ENCODE data around the gene MPL. TPM values are rescaled to one million over a fixed set of nuclear protein-coding genes. Genes with fewer than 3 reads are reported as not detected.

MPL gene
- total RNA-seq, 1 donor from 2014 or later = not detected

DNA sequence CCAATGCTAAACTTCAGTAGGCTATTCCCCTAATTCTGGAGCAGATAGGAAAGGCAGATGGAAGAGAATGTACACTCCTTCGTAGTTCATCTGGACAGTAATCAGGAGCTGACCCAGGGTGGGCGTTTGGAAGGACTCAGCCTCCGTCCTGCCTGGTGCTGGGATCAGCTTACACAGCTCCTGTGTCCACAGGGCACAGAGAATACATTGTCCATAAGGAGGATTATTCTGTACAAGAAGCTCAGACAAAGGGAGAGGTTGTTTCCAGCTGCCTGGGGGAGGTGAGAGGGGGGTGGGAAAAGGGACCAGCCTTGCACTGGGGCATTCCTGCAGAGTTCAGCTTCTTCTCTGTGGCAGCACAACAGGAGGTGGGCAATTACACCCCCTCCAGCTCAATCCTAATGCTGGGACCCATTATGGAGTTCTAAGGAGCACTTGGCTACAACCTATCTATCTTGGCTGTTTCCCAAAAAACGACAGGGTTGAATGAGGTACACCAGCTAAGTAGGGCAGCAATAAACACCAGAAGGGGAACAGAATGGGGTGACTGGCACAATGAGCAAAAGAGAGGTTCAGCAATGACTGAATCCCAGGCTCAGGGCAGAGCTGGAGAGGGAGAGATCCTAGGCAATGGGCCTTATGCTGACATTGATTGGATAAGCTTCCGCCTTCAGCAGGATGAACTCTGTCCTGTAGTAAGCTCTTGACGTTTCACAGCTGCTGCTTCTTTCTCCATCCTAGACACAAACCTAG lies 44.6 kb downstream of the MPL start:
- TF ChIP-seq, protein P1, sequence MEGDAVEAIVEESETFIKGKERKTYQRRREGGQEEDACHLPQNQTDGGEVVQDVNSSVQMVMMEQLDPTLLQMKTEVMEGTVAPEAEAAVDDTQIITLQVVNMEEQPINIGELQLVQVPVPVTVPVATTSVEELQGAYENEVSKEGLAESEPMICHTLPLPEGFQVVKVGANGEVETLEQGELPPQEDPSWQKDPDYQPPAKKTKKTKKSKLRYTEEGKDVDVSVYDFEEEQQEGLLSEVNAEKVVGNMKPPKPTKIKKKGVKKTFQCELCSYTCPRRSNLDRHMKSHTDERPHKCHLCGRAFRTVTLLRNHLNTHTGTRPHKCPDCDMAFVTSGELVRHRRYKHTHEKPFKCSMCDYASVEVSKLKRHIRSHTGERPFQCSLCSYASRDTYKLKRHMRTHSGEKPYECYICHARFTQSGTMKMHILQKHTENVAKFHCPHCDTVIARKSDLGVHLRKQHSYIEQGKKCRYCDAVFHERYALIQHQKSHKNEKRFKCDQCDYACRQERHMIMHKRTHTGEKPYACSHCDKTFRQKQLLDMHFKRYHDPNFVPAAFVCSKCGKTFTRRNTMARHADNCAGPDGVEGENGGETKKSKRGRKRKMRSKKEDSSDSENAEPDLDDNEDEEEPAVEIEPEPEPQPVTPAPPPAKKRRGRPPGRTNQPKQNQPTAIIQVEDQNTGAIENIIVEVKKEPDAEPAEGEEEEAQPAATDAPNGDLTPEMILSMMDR (conservative IDR thresholded peaks at IDR 0.05; ENCODE audit: low read depth, low read length) = no peak
- DNase-seq (ENCODE audit: low read depth) = no peak
- no peak overlapping the region for H3K4me3 ChIP-seq (ENCODE audit: low read depth, low read length)

DNA sequence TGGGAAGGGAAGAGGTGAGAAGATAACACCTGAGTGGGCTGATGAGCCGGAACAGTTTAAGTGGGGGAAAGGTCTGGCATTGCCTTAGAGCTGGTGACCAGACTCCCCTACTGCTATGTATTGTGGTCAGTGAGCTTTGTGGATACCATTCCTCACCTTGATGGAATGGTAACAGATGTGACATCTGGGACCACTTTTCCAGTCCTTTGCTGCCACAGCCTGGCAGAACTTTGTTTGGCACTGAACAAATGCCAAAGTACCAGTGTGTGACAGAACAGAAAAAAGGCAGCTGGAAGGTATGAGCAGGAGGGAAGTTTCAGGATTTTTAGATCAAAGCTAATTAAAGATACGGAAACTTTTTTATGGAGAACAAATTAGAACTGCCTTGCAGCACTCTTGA lies 45.8 kb downstream of the MPL start:
- TF ChIP-seq, protein P1 (conservative IDR thresholded peaks at IDR 0.05; ENCODE audit: low read depth, low read length) = peak; percentile 51
- H3K4me3 ChIP-seq (ENCODE audit: low read depth, low read length) = no peak overlapping the region
- DNase-seq (ENCODE audit: low read depth) = no peak

DNA sequence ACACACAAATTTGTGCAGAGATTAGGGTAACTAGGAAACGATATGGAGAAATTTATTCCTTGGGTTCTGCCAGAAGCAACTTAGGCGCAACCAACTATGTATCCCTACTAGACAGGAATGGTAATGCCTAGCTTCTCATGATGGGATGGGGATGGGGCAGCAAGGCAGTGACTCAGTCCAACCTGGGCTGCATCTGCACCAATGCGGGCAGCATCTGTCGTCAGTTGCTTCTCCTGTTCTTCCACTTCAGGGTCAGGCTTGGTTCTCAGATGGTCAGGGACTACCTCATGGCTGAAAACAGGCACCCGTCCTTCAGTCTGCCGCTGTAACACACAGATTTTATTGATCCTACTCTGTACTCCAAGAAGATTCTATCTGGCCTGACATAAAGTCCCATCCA lies 49.1 kb downstream of the MPL start:
- no peak overlapping the region for H3K4me3 ChIP-seq (ENCODE audit: low read depth, low read length)
- TF ChIP-seq, protein P1 (conservative IDR thresholded peaks at IDR 0.05; ENCODE audit: low read depth, low read length) = no peak
- no peak for DNase-seq (ENCODE audit: low read depth)

DNA sequence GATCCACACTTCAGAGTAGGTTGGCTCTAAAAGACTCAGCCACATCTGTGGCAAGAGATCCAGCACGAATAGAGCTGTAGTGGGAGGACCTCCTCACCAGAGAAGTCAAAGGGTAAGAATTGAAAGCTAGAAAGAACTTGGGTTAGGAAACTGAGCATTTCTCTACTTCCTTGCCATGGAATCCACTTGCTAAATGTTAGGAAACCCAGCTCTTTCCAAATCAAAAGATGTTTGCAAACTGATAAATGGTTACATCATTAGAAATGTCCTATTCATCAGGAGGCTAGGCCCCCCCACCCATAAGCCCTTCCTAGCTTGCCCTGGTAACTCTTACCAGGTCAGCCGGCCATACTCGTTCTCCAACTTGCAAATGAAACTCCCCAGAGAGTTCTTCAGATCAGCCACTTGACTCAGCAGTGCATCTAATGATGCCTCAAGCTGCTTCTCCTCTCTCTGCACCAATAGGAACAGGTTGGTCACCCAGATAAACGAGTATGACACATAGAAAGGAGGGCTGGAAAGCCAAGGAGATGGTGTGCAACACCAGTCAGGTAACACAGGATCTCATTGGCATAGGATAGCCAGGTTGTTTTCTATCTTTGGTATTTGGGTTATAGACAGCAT lies 50.5 kb downstream of the MPL start:
- no peak for DNase-seq (ENCODE audit: low read depth)
- H3K4me3 ChIP-seq (ENCODE audit: low read depth, low read length) = peak overlapping the region; percentile 83
- TF ChIP-seq, protein P1 (conservative IDR thresholded peaks at IDR 0.05; ENCODE audit: low read depth, low read length) = no peak

DNA sequence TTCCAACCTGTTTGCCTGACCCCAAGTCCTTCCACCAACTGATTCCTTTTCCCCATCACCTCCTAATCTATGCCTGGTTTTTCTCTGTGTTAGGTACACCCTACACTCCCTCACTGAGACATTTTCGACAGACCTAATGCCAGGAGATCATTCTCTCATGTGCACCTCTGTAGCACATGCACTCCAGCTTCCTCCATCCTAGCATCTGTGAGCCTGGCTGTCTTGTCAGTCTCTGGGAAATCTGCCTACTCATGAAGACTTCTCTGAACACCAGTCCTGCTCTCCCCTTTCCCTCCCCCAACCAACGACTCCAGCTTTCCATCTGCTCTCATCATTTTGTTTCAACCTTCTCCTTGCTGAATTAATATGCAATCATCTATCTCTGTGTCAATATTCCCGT lies 51.0 kb downstream of the MPL start:
- no peak for DNase-seq (ENCODE audit: low read depth)
- H3K4me3 ChIP-seq (ENCODE audit: low read depth, low read length) = peak overlapping the region; percentile 83
- TF ChIP-seq, protein P1 (conservative IDR thresholded peaks at IDR 0.05; ENCODE audit: low read depth, low read length) = no peak

DNA sequence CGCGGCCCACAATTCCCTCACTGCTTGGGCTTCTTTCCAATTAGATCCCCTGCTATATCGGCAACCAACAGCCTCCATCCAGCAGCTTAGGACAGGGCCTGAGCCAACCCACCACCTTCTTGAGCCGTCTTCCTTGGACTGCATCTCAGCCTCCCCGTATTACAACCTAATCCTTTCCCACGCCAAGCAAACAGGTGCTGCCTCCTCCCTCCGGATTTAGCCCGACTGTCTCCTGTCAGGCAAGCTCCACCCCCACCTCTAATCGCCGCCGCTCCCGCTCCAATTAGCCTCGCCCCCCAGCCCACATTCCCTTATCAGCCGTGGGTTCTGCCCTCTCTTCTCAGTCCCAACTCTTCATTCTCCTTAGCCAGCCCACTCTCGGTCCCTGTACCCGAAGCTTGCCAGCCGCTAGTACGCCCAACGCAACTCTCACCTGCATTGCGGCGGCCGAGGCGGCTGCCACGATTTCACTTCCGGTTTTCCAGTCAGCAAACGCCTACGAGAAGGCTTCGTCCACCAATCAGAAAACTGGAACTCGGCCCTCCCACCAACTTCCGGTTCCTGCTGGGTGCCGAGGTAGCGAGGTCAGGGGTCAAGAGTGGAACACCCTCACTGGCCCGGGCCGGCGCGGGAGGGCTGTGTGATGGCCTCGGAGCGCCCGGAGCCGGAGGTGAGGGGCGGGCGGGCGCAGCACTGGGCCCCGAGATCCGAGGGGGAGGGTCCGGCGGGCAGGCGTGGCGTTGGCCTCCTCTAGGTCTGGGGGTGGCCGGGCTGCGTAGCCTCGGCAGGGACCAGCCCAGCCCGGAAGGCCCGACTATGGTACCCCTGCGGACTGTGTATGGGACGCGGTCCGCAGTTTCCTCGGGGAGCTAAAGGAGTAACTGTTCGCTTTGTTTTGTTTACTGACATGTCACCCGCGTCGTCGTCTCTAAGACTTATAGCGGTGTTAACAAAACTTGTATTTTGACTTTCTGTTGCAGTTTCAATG lies 52.0 kb downstream of the MPL start, which contains the start of the genes MED8 and SZT2:
Gene MED8, minus strand, starts transcription at position 475 of the 988 bp plus-strand sequence. Its CDS starts 36 bp downstream, at position 439.
Gene SZT2, plus strand, starts transcription at position 574 of the 988 bp plus-strand sequence. Its CDS starts 70 bp downstream, at position 644.
- TF ChIP-seq, protein P1 (conservative IDR thresholded peaks at IDR 0.05; ENCODE audit: low read depth, low read length) = no peak
- H3K4me3 ChIP-seq (ENCODE audit: low read depth, low read length) = peak within 1 kb of the TSS; percentile 83
- DNase-seq (ENCODE audit: low read depth) = peak; percentile 59
